NCI-H526 treated with DMSO at 0.1 percent for 48 hours (cell line): ENCODE measurements around the gene CAPZA3.
"Not testable (repeated sequence)": the region's sequence is repeated elsewhere in the genome, so short reads cannot be mapped to it uniquely, and the experiment has no call there.

Source experiments
- DNase-seq: peaks from one replicate; lab custom pipeline; 2025; lab: John Stamatoyannopoulos, UW

Gene CAPZA3

GRCh38 chr12:18754124-18754707 lies 16.3 kb downstream of the CAPZA3 start:
- no peak for DNase-seq

DNA sequence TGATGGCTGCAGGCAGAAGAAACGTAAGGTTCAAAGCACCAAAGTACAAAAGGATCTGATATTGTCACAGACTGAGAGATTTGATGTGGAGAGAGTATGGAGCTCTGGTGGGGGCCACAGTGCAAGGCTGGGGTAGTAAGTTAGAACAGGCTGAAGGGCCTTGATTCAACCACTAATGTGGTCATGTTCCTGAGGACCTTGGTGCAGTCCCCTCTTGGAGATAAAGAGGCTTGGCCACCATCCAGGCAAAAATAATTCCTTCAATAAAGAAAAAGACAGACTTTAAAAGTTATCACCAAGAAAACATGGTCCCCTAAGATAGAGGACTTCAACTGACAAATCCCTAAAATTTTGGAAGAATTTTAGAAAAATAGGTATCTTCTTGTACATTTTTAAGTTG lies 17.4 kb downstream of the CAPZA3 start:
- DNase-seq = no peak

DNA sequence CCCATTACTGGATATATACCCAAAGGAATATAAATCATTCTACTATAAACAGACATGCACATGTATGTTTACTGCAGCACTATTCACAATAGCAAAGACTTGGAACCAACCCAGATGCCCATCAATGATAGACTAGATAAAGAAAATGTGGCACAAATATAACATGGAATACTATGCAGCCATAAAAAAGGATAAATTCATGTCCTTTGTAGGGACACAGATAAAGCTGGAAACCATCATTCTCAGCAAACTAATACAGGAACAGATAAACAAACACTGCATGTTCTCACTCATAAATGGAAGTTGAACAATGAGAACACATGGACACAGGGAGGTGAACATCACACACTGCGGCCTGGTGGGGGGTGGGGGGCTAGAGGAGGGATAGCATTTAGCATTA lies 28.6 kb downstream of the CAPZA3 start:
- not testable (repeated sequence) for DNase-seq

DNA sequence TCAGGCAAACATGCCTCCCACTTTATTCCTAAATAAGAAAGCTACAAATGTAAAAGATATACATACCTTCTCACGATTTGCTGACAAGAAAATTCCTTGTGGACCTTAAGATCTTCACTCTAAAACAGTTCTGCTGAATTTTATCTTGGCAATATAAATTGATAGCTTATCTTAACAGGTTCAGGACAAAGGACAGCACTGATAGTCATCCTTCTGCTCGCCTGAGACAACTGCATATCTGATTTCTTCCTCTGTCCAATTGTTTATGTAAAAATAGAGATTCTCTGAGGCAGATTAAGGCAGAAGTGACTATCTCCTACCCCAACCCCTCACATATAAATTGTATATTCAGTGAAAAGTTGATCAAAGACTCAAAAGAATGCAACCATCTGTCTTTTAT lies 44.9 kb downstream of the CAPZA3 start:
- no peak for DNase-seq

DNA sequence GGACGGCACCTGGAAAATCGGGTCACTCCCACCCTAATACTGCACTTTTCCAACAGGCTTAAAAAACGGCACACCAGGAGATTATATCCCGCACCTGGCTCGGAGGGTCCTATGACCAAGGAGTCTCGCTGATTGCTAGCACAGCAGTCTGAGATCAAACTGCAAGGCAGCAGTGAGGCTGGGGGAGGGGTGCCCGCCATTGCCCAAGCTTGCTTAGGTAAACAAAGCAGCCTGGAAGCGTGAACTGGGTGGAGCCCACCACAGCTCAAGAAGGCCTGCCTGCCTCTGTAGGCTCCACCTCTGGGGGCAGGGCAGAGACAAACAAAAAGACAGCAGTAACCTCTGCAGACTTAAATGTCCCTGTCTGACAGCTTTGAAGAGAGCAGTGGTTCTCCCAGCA lies 47.5 kb downstream of the CAPZA3 start:
- not testable (repeated sequence) for DNase-seq
